ENCODE data around the gene ARSB.

DNA sequence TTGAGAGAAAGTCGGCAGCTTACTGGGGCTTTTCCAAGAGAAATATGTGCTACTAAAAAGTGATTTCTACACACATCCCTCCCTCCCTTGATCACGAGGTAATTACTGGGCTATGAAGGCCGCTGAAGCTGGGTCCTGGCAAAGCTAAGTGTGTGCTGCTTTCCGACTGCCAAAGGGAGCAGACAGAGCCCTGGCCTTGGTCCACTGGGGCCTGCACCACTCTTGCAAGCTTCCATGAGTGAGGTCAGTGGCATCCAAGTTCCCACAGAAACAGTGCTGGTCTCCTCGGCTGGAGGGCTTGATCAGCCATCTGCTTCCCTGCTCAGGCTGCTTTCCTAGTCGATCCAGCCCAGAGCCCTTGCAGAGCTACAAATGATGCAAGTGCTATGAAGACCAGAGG is 181.8 kb downstream of the ARSB start:
- TF ChIP-seq, protein P1, sequence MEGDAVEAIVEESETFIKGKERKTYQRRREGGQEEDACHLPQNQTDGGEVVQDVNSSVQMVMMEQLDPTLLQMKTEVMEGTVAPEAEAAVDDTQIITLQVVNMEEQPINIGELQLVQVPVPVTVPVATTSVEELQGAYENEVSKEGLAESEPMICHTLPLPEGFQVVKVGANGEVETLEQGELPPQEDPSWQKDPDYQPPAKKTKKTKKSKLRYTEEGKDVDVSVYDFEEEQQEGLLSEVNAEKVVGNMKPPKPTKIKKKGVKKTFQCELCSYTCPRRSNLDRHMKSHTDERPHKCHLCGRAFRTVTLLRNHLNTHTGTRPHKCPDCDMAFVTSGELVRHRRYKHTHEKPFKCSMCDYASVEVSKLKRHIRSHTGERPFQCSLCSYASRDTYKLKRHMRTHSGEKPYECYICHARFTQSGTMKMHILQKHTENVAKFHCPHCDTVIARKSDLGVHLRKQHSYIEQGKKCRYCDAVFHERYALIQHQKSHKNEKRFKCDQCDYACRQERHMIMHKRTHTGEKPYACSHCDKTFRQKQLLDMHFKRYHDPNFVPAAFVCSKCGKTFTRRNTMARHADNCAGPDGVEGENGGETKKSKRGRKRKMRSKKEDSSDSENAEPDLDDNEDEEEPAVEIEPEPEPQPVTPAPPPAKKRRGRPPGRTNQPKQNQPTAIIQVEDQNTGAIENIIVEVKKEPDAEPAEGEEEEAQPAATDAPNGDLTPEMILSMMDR (IDR thresholded peaks at IDR 0.05) = no peak
- no peak for TF ChIP-seq POLR2A (IDR thresholded peaks at IDR 0.05)
